Peyer's patch (tissue), 4 donors: ENCODE data around the gene CASP12.

ENCODE experiments used
- CTCF ChIP-seq, 6 experiments: fragments of 450-650 bp in 4 of 6; fragments of 200-600 bp in 2 of 6; sonication (generic) in 1 of 6; IDR thresholded peaks; one replicate each; pipeline ENCODE4 v1.5.1; 2017 to 2019; ENCODE audit warnings: antibody characterized with exemption in 6 of 6, mild to moderate bottlenecking in 3 of 6, moderate library complexity in 1 of 6
- POLR2A ChIP-seq, 2 donors: fragments of 450-650 bp; IDR thresholded peaks; one replicate each; pipeline ENCODE4 v1.5.1; 2017; ENCODE audit warnings: antibody characterized with exemption in 2 of 2, mild to moderate bottlenecking in 2 of 2, moderate library complexity in 2 of 2

GRCh38 chr11:104881117-104881794, 17.0 kb downstream of the CASP12 start:
- TF ChIP-seq CTCF (IDR thresholded peaks at IDR 0.05) (no peak), POLR2A (IDR thresholded peaks at IDR 0.05) (no peak)
